ENCODE results near the gene GPER1. TPM values are rescaled to one million over a fixed set of nuclear protein-coding genes. Genes with fewer than 3 reads are reported as not detected.

Gene GPER1
- total RNA-seq, 2 donors from 2014 or later = 0.25 TPM; not detected in 1

DNA sequence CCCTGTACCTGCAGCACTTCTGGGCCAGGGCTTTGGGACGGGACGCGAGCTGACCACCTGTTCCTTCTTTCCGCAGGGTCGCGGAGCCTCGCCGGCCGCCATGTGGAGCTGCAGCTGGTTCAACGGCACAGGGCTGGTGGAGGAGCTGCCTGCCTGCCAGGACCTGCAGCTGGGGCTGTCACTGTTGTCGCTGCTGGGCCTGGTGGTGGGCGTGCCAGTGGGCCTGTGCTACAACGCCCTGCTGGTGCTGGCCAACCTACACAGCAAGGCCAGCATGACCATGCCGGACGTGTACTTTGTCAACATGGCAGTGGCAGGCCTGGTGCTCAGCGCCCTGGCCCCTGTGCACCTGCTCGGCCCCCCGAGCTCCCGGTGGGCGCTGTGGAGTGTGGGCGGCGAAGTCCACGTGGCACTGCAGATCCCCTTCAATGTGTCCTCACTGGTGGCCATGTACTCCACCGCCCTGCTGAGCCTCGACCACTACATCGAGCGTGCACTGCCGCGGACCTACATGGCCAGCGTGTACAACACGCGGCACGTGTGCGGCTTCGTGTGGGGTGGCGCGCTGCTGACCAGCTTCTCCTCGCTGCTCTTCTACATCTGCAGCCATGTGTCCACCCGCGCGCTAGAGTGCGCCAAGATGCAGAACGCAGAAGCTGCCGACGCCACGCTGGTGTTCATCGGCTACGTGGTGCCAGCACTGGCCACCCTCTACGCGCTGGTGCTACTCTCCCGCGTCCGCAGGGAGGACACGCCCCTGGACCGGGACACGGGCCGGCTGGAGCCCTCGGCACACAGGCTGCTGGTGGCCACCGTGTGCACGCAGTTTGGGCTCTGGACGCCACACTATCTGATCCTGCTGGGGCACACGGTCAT, 30.3 kb upstream of the GPER1 start:
- peaks cover 29% of the 10 kb centered on the region for H3K4me1 Mint-ChIP-seq
- H3K9me3 ChIP-seq (ENCODE audit: control insufficient read depth, low read length, poor library complexity, severe bottlenecking) = no peaks in the 10 kb centered on the region
- peaks cover 3% of the 10 kb centered on the region for H3K36me3 Mint-ChIP-seq (ENCODE audit: low read depth)
- ATAC-seq (no peak), DNase-seq (no peak)
- no peak overlapping the region for H3K4me3 Mint-ChIP-seq
- peak overlapping the region; percentile 60 for H3K27ac Mint-ChIP-seq
- H3K27me3 Mint-ChIP-seq = peaks cover 8% of the 10 kb centered on the region

DNA sequence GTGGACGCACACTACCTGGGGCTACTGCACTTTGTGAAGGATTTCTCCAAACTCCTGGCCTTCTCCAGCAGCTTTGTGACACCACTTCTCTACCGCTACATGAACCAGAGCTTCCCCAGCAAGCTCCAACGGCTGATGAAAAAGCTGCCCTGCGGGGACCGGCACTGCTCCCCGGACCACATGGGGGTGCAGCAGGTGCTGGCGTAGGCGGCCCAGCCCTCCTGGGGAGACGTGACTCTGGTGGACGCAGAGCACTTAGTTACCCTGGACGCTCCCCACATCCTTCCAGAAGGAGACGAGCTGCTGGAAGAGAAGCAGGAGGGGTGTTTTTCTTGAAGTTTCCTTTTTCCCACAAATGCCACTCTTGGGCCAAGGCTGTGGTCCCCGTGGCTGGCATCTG, 29.6 kb upstream of the GPER1 start:
- DNase-seq (no peak), ATAC-seq (no peak)
- Mint-ChIP-seq H3K36me3 (ENCODE audit: low read depth) (peaks cover 4% of the 10 kb centered on the region), H3K27me3 (peaks cover 8% of the 10 kb centered on the region), H3K27ac (no peak overlapping the region), H3K4me1 (peaks cover 29% of the 10 kb centered on the region), H3K4me3 (no peak overlapping the region)
- H3K9me3 ChIP-seq (ENCODE audit: control insufficient read depth, low read length, poor library complexity, severe bottlenecking) = no peaks in the 10 kb centered on the region

DNA sequence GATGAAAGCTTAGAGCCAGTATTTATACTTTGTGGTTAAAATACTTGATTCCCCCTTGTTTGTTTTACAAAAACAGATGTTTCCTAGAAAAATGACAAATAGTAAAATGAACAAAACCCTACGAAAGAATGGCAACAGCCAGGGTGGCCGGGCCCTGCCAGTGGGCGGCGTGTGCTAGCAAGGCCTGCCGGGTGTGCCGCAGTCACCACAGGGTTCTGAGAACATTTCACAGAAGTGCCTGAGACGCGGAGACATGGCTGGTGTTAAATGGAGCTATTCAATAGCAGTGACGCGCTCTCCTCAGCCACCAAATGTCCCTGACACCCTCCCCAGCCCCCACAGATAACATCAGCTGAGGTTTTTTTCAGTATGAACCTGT, 29.1 kb upstream of the GPER1 start:
- H3K9me3 ChIP-seq (ENCODE audit: control insufficient read depth, low read length, poor library complexity, severe bottlenecking) = no peaks in the 10 kb centered on the region
- peaks cover 29% of the 10 kb centered on the region for H3K4me1 Mint-ChIP-seq
- H3K27ac Mint-ChIP-seq = peak overlapping the region; percentile 51
- no peak for DNase-seq
- peaks cover 4% of the 10 kb centered on the region for H3K36me3 Mint-ChIP-seq (ENCODE audit: low read depth)
- peak overlapping the region; percentile 76 for H3K4me3 Mint-ChIP-seq
- peak; percentile 78 for ATAC-seq
- peaks cover 8% of the 10 kb centered on the region for H3K27me3 Mint-ChIP-seq

DNA sequence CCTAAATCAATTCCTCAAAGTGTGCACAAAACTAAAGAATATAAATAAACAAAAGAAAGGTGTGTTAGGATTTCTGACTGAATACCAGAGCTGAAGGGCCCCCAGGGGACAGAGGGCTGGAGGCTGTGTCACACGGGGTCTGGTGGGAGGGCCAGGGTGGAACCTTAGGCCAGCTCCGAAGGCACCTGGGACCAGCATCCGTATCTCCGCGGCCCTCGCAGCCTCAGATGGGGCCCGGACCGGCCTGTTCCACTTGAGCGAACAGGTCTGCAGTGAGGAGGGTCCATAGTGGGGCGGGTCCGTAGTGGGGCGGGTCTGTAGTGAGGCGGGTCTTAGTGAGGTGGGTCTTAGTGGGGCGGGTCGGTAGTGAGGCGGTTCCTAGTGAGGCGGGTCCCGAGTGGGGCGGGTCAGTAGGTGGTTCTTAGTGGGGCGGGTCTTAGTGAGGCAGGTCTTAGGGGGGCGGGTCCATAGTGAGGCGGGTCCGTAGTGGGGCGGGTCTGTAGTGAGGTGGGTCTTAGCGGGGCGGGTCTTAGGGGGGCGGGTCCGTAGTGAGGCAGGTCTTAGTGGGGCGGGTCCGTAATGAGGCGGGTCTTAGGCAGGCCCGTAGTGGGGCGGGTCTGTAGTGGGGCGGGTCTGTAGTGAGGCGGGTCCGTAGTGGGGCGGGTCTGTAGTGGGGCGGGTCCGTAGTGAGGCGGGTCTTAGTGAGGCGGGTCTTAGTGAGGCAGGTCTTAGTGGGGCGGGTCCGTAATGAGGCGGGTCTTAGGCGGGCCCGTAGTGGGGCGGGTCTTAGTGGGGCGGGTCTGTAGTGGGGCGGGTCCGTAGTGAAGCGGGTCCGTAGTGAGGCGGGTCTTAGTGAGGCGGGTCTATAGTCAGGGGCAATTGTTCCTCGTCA, 28.5 kb upstream of the GPER1 start:
- peak in 1 of 3 donors; percentile 25 for DNase-seq
- peak; percentile 32 for ATAC-seq
- peaks cover 4% of the 10 kb centered on the region for H3K36me3 Mint-ChIP-seq (ENCODE audit: low read depth)
- peaks cover 8% of the 10 kb centered on the region for H3K27me3 Mint-ChIP-seq
- peaks cover 29% of the 10 kb centered on the region for H3K4me1 Mint-ChIP-seq
- H3K4me3 Mint-ChIP-seq = peak overlapping the region; percentile 76
- H3K9me3 ChIP-seq (ENCODE audit: control insufficient read depth, low read length, poor library complexity, severe bottlenecking) = no peaks in the 10 kb centered on the region
- H3K27ac Mint-ChIP-seq = peak overlapping the region; percentile 51

DNA sequence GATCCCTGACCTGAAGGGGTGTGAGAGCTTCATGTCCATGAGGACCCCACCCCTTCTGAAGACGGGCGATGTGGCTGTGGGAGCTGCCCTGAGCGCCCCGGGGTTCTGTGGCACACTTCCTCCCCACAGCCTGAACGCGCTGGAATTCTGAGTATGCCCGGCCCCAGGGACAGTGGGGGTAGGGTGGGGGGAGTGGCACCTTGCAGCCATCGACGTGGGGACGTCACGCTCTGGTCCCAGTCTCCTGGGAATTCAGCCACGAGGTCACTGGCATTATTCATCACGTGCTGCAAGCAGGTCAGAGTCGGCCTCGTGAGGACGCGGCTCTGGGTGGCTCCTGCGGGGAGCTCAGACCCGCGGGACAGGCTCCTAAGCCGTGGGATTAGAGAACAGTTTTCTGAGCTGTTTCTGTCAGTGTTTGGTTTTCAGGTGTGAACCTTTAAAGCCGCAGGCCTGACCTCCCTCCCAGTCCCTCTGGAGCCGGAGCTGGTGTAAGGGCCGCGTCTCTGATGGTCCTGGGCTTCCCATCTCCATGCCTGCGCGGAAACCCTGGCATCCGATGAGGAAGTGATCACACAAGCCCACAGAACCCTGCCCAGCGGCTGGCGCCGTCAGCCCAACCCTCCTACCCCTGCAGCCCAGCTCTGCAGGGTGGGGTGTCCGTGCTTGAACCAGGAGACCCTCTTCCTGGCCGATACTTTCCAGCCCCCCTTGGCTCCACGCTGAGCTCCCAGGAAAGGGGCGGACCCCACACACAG, 27.4 kb upstream of the GPER1 start:
- H3K9me3 ChIP-seq (ENCODE audit: control insufficient read depth, low read length, poor library complexity, severe bottlenecking) = no peaks in the 10 kb centered on the region
- peaks cover 20% of the 10 kb centered on the region for H3K4me1 Mint-ChIP-seq
- no peak for DNase-seq
- no peak for ATAC-seq
- H3K4me3 Mint-ChIP-seq = no peak overlapping the region
- peaks cover 8% of the 10 kb centered on the region for H3K27me3 Mint-ChIP-seq
- H3K36me3 Mint-ChIP-seq (ENCODE audit: low read depth) = peaks cover 4% of the 10 kb centered on the region
- no peak overlapping the region for H3K27ac Mint-ChIP-seq

DNA sequence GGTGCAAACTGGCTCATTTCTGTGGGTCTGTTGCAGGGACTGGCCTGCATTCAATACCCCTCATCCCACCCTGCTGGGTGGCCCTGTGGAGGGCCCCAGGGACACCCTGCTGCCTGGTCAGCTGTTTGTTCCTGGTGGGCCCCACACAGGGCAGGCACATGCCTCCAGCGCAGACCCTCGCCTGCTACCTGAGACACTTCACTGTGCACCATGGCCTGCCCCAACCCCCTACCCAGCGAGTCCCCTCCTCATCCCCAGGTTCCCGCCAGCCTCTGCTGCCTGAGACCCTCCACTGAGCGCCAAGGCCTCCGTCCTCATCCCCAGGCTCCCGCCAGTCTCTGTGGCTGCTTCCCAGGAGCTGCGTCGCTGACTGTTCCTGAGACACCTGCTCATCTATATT, 26.7 kb upstream of the GPER1 start:
- H3K4me3 Mint-ChIP-seq = no peak overlapping the region
- peaks cover 23% of the 10 kb centered on the region for H3K4me1 Mint-ChIP-seq
- H3K9me3 ChIP-seq (ENCODE audit: control insufficient read depth, low read length, poor library complexity, severe bottlenecking) = no peaks in the 10 kb centered on the region
- DNase-seq = no peak
- ATAC-seq = no peak
- H3K27ac Mint-ChIP-seq = no peak overlapping the region
- peaks cover 4% of the 10 kb centered on the region for H3K36me3 Mint-ChIP-seq (ENCODE audit: low read depth)
- peaks cover 8% of the 10 kb centered on the region for H3K27me3 Mint-ChIP-seq

DNA sequence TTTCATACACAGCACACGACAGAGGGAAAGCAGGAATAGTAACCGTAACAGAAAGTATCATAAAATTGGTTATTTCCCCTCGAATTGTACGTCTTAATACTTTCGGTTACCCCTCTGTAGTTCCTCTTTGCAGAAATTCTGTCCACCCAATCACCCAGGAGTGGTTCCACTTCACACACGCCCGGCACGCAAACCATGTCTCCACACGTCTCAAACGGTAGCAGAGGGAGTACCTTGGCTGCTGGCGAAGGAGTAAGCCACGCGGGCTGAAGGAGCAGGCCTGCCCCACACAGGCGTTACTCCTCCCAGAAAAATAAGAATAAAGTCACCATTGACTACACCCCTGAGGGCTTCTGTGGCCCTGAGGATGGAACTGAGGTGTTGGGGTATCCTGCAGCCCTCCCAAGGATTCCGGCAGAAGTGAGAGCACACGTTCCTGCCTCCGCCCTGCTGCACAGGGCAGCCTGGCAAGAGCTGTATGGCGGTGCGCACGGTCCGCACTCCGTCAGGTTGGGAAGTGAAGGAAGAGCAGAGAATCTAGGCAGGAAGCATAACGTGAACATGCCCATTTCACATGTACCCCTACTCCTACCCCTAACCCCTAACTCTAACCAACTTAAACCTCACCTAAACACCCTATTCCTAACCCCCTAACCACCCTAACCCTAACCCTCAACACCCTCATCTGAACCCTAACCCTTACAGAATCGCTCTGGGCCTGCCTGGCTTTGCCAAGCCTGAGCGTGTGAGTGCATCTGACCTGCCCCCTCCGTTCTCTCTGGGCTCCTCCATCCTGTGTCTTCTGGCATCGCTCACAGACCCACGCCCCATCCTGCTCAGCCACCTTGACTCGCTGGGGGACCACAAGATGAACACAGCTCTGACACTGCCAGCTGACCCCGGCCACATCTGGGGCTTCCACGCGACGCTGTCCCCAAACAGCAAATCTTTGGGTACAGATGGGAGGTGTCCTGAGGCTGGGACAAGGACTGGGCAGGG, 25.3 kb upstream of the GPER1 start:
- no peak overlapping the region for H3K4me3 Mint-ChIP-seq
- no peaks in the 10 kb centered on the region for H3K9me3 ChIP-seq (ENCODE audit: control insufficient read depth, low read length, poor library complexity, severe bottlenecking)
- H3K4me1 Mint-ChIP-seq = peaks cover 23% of the 10 kb centered on the region
- peaks cover 4% of the 10 kb centered on the region for H3K36me3 Mint-ChIP-seq (ENCODE audit: low read depth)
- H3K27me3 Mint-ChIP-seq = peaks cover 8% of the 10 kb centered on the region
- ATAC-seq (peak; percentile 9), DNase-seq (no peak)
- peak overlapping the region; percentile 57 for H3K27ac Mint-ChIP-seq

DNA sequence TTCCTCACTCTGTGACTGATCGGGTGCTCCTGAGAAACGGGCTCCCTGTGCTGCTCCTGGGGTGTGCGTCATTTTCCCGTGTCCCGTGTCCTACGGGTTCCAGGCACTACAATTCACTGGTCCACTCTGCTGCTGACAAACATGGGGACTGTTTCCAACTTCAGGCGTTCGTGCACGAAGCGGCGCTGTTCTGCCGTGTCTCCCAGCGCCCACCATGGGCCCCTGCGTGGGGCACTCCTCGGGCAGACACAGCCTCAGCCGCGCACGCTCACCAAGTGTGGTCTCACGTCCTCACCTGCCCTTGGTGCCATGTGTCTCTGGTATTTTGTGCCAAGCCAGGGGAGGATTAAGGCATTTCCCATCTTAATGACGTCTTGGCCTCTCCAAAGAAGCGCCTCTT, 24.6 kb upstream of the GPER1 start:
- Mint-ChIP-seq H3K27me3 (peaks cover 8% of the 10 kb centered on the region), H3K4me3 (no peak overlapping the region), H3K27ac (no peak overlapping the region), H3K4me1 (peaks cover 23% of the 10 kb centered on the region), H3K36me3 (ENCODE audit: low read depth) (peaks cover 4% of the 10 kb centered on the region)
- ATAC-seq = no peak
- H3K9me3 ChIP-seq (ENCODE audit: control insufficient read depth, low read length, poor library complexity, severe bottlenecking) = no peaks in the 10 kb centered on the region
- no peak for DNase-seq

DNA sequence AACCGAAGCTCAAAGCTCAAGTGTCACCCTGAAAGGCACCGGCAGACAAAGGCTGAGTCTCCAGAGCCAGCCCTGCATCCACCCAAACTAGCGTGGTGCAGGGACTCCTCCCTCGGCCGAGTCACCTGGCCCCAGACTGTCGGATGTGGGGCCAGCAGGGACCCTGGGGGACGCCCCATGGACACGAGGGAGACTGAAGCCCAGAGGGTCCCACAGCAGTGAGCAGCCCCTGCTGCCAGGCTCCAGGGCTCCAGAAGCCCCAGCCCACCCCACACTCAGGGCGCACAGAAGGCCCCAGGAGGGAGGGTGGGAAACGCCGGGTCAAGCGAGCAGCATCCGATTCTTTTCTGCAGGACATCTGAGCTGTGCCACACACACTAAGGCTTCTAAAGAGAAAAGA, 23.3 kb upstream of the GPER1 start:
- no peak for DNase-seq
- H3K4me1 Mint-ChIP-seq = peaks cover 13% of the 10 kb centered on the region

DNA sequence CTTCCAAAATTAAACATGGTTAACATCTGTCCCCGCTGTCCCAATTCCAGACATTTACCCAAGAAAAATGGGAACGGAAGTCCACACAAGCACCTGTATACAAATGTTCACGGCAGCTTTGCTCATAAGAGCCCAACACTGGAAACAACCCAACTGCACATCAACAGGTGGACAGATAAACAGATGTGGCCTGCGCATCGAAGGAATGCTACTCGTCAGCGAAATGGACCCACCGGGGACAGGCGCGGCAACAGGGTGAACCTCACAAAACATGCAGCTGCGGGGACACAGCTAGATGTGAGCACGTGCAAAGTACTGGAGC, 22.7 kb upstream of the GPER1 start:
- Mint-ChIP-seq H3K27ac (no peak overlapping the region), H3K4me3 (peak overlapping the region; percentile 31), H3K4me1 (peaks cover 13% of the 10 kb centered on the region), H3K27me3 (peaks cover 8% of the 10 kb centered on the region), H3K36me3 (ENCODE audit: low read depth) (peaks cover 4% of the 10 kb centered on the region)
- no peak for ATAC-seq
- H3K9me3 ChIP-seq (ENCODE audit: control insufficient read depth, low read length, poor library complexity, severe bottlenecking) = no peaks in the 10 kb centered on the region
- DNase-seq = no peak

More for the DNA sequence above, 23.3 kb upstream of the GPER1 start:
- ATAC-seq = no peak
- H3K4me3 Mint-ChIP-seq = no peak overlapping the region
- H3K36me3 Mint-ChIP-seq (ENCODE audit: low read depth) = peaks cover 4% of the 10 kb centered on the region
- H3K27ac Mint-ChIP-seq = no peak overlapping the region
- no peaks in the 10 kb centered on the region for H3K9me3 ChIP-seq (ENCODE audit: control insufficient read depth, low read length, poor library complexity, severe bottlenecking)
- H3K27me3 Mint-ChIP-seq = peaks cover 8% of the 10 kb centered on the region

DNA sequence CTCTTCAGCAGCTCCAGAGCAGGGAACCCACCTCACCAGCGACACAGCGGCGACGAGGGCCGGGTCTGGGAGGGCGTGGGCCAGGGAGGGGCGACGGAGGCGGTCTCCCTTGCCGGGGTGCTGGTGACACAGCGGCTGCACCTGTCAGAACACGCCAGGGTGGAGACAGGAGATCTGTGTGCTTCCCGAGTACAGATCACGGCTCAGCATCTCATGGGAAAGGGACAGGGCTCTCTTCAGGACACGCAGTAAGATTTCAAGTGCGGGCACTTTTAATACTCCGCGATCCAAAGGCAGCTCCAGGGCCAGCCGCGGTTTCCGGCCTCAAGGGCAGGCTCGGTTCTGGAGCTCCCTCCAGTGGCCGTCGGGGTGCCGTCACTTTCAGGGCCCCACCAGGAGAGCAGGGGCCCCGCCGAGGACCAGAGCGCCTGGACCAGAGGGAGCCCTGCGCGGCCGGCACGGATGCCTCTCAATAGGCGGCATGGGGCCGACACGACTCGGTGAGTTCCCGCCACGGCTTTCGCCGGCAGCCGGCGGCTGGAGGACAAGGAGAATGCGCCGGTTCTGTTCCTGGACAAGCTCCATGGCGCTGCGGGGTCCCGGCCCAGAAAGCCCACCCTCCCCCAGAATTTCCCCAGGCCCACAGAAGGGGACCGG, 22.2 kb upstream of the GPER1 start:
- ATAC-seq (peak; percentile 93), DNase-seq (peak; percentile 73 to 81 (median 77))
- no peaks in the 10 kb centered on the region for H3K9me3 ChIP-seq (ENCODE audit: control insufficient read depth, low read length, poor library complexity, severe bottlenecking)
- peaks cover 8% of the 10 kb centered on the region for H3K27me3 Mint-ChIP-seq
- peaks cover 13% of the 10 kb centered on the region for H3K4me1 Mint-ChIP-seq
- no peak overlapping the region for H3K27ac Mint-ChIP-seq
- peak overlapping the region; percentile 67 for H3K4me3 Mint-ChIP-seq
- peaks cover 4% of the 10 kb centered on the region for H3K36me3 Mint-ChIP-seq (ENCODE audit: low read depth)

DNA sequence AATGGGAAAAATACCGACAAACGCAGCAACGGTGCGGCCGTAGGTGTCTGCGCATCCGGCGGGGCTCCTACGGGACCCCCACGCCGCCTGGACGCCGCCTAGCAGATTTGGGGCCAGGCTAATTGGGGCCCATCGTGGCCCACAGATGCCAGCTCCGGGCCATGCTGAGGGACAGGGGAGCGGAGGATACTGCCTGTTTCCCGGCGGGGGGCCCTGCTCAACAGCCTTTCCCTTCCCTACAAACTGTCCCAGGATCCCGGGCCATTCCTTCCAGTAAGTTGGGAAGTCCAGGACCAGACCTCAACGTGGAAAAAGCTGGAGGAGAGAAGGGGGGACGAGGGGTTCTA, 21.7 kb upstream of the GPER1 start:
- Mint-ChIP-seq H3K36me3 (ENCODE audit: low read depth) (peaks cover 4% of the 10 kb centered on the region), H3K4me3 (no peak overlapping the region), H3K27me3 (peaks cover 8% of the 10 kb centered on the region), H3K4me1 (peaks cover 14% of the 10 kb centered on the region), H3K27ac (no peak overlapping the region)
- ATAC-seq (no peak), DNase-seq (no peak)
- H3K9me3 ChIP-seq (ENCODE audit: control insufficient read depth, low read length, poor library complexity, severe bottlenecking) = no peaks in the 10 kb centered on the region

All from T-helper 17 cell (primary cell).